Measurements from ENCODE around the gene PPP1R1A.
A peak's percentile ranks its signal among the peaks of the same experiment; 100 is the strongest.

The PPP1R1A gene

DNA sequence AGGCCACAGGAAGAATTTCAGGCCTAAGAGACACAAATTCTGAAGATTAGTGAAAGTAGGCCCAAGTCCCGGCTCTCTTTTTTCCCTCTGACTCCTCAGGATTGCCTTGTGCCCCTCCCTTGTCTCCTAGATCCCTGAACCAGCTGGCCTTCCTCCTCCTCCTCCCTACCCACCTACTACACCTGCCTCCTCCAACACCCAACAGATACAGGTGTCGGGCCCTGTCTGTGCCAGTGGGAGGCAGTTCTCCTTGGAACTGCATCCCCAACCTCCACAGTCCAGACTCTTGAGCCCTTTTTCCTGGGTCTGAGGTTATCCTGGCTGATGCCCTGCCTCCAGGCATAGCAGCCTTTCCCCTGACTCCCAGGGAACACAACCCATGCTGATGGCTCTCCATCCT, 1.8 kb downstream of the PPP1R1A start:
- DNase-seq (ENCODE audit: low read depth in 2 of 2): no peak
- no peak overlapping the region for H3K4me3 ChIP-seq (replicated peaks in 1 of 2; ENCODE audit: low read depth in 2 of 2, low read length in 2 of 2)
- TF ChIP-seq, protein P1, sequence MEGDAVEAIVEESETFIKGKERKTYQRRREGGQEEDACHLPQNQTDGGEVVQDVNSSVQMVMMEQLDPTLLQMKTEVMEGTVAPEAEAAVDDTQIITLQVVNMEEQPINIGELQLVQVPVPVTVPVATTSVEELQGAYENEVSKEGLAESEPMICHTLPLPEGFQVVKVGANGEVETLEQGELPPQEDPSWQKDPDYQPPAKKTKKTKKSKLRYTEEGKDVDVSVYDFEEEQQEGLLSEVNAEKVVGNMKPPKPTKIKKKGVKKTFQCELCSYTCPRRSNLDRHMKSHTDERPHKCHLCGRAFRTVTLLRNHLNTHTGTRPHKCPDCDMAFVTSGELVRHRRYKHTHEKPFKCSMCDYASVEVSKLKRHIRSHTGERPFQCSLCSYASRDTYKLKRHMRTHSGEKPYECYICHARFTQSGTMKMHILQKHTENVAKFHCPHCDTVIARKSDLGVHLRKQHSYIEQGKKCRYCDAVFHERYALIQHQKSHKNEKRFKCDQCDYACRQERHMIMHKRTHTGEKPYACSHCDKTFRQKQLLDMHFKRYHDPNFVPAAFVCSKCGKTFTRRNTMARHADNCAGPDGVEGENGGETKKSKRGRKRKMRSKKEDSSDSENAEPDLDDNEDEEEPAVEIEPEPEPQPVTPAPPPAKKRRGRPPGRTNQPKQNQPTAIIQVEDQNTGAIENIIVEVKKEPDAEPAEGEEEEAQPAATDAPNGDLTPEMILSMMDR (IDR thresholded peaks at IDR 0.05; ENCODE audit: low read depth, low read length): no peak

DNA sequence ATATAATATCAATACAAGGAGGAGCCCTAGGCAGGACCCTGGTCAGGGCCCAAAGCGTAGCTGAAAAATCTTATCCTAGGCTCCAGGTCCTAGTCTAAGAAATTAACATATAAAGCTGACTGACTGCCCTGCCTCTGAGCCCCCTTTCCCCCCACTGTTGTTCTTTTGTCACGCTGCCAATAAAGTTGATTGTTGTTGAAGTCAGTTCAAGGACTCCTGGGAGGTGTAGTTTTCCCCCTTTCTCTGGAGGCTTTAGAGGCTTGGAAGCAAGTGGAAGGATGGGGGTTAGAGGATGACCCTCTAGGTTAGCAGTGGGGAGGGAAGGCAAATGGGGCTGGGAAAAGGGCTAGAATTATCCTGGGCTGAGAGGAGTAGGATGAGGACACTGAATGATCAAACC, 3.2 kb downstream of the PPP1R1A start:
- no peak for DNase-seq (ENCODE audit: low read depth in 2 of 2)
- no peak overlapping the region for H3K4me3 ChIP-seq (replicated peaks in 1 of 2; ENCODE audit: low read depth in 2 of 2, low read length in 2 of 2)
- TF ChIP-seq, protein P1 (IDR thresholded peaks at IDR 0.05; ENCODE audit: low read depth, low read length): no peak

DNA sequence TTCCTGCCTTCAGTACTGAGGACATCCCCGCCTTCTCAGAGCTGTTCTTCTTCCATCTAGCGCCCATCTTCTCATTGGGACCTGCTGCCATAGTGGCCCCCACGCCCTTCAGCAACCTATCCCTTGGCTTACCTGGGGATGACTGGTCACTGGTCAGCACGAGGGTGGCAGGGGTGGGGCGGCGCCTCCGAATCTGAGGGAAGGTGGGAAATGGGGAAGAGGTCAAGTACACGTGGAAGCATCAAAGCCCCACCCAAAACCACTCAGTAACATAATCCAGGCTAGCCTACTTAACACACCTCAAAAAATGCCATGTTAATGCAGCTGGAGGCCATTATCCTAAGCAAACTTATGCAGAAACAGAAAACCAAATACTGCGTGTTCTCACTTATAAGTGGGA, 4.3 kb downstream of the PPP1R1A start:
- TF ChIP-seq, protein P1 (IDR thresholded peaks at IDR 0.05; ENCODE audit: low read depth, low read length): no peak
- no peak for DNase-seq (ENCODE audit: low read depth in 2 of 2)
- no peak overlapping the region for H3K4me3 ChIP-seq (replicated peaks in 1 of 2; ENCODE audit: low read depth in 2 of 2, low read length in 2 of 2)

DNA sequence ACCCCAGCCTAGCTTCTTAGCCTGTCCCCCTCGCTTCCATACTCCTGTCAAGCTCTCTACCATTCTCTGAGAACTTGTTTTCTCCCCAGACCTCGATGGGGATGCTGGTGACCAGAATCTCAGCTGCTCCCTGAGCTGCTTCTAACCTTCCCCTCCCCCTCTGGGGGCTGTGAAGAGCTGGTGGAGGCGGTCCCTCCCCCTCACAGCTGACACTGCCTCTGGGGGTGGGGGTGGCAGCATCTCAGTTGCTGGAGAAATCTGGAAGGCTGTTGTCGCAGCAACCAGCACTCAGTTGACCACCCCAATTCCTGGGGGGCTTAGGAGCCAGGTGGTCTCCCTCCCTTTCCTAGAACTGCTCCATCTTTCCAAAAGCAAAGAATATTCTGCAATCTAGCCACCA, 4.7 kb downstream of the PPP1R1A start:
- TF ChIP-seq, protein P1 (IDR thresholded peaks at IDR 0.05; ENCODE audit: low read depth, low read length): no peak

DNA sequence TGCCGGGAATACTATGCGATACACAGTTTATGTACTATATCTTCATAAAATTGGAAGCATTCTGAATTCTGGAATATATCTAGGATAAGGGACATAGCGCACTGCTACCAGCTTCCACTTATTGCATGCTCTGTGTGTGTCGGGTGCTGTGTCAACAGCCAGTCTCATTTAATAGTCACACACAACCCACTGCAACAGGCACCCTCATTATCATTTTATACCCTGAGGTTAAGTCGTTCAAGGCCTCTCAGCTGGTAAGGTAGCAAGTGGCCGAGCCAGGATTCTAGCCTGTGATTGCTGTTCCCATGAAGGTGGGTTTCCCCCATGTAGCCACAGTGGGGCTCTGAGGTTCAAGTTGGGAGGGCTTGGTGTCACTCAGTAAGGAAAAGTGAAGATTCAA, 7.0 kb downstream of the PPP1R1A start:
- no peak for DNase-seq (ENCODE audit: low read depth in 2 of 2)
- TF ChIP-seq, protein P1 (IDR thresholded peaks at IDR 0.05; ENCODE audit: low read depth, low read length): no peak
- no peak overlapping the region for H3K4me3 ChIP-seq (replicated peaks in 1 of 2; ENCODE audit: low read depth in 2 of 2, low read length in 2 of 2)

More for the DNA sequence above, 4.7 kb downstream of the PPP1R1A start:
- no peak for DNase-seq (ENCODE audit: low read depth in 2 of 2)
- no peak overlapping the region for H3K4me3 ChIP-seq (replicated peaks in 1 of 2; ENCODE audit: low read depth in 2 of 2, low read length in 2 of 2)

DNA sequence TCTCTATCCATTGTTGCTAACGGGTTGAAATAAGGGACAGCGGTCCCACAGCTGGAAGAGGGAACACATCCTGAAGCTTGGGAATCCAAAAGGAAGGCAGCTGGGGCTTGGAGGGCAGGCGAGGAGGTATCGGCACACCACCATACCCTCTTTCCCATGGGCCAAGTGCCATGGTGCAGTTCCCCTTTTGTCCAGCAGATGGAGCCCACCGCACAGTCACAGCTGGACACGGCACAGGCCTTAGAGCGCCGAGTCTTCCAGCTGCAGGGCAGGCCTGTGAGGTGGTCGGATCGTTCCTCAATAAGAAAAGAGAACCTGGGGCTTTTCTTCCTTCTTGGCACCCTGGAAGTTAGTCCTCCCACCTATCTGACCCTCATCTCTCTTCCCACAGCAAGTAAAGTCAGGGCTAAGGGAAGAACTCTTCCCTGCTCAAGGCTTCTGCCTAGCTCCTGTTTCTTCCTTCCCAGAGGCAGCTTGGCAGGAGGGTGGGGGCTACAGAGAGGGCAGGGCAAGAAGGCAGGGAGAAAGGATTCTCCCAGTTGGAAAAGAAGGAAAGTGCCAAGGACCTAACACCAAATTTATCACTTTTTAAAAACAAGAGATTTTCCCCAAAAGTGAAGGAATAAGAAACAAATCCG, 8.6 kb downstream of the PPP1R1A start:
- no peak overlapping the region for H3K4me3 ChIP-seq (replicated peaks in 1 of 2; ENCODE audit: low read depth in 2 of 2, low read length in 2 of 2)
- TF ChIP-seq, protein P1 (IDR thresholded peaks at IDR 0.05; ENCODE audit: low read depth, low read length): peak; percentile 99
- peak; percentile 79 to 80 for DNase-seq (ENCODE audit: low read depth in 2 of 2)

DNA sequence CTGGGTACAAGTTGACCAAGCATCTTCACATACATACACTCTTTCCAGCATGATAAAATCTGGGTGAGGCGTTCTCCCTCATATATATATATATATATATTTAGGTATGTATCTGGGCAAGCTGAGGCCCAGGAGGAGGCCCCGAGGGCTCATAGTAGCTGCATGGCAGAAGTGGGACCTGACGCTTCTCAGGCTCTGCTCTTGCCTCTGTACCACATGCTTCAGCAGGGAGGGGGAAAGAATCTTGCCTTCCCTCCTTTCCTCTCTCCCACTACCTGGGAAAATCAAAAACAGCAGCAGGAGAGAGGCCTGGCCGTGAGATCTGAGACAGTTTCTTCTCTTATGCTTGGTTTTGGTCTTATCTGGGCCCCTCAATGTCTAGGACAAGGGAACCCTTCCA, 9.2 kb downstream of the PPP1R1A start:
- TF ChIP-seq, protein P1 (IDR thresholded peaks at IDR 0.05; ENCODE audit: low read depth, low read length): no peak
- DNase-seq (ENCODE audit: low read depth in 2 of 2): no peak
- no peak overlapping the region for H3K4me3 ChIP-seq (replicated peaks in 1 of 2; ENCODE audit: low read depth in 2 of 2, low read length in 2 of 2)
